SK-N-SH (cell line): ENCODE measurements around the gene C2CD3. TPM values are rescaled to one million over a fixed set of nuclear protein-coding genes. Genes with fewer than 3 reads are reported as not detected.

Experiments used
- CTCF ChIA-PET: fragments of 300-600, 350-600 bp; formaldehyde crosslinking; extraction: SDS; loops from one replicate; lab custom pipeline; 2021; lab: Yijun Ruan, JAX
- POLR2A ChIA-PET: fragments of 350-600 bp; sonication (Branson Sonifier 250); formaldehyde crosslinking; extraction: SDS; loops from one replicate; lab custom pipeline; 2020; ENCODE audit warnings: antibody characterized with exemption, inconsistent platforms; lab: Yijun Ruan, JAX
- DNase-seq: peaks from one replicate; pipeline ENCODE4 v3.0.0; 2012
- H2AFZ ChIP-seq: fragments of 200-600 bp; sonication (generic); 2 replicates; pipeline ENCODE4 v1.8.1; 2016; ENCODE audit warnings: antibody characterized with exemption, mild to moderate bottlenecking, low read depth
- H3F3A ChIP-seq: fragments of 200-600 bp; sonication (generic); replicated peaks from 2 replicates; pipeline ENCODE3; 2016; ENCODE audit warnings: antibody characterized with exemption, mild to moderate bottlenecking; ENCODE audit not compliant: insufficient read depth
- H3K27ac ChIP-seq, 2 experiments: fragments of 200-500 bp in 1 of 2; fragments of 200-600 bp in 1 of 2; sonication (Bioruptor generic) in 1 of 2; sonication (generic), shearing (Covaris generic) in 1 of 2; 2 replicates each; pipeline versions ENCODE4 v1.5.1 to v1.6.1; 2014 to 2016; ENCODE audit warnings: low read depth in 2 of 2, inconsistent platforms in 1 of 2, low read length in 1 of 2, mild to moderate bottlenecking in 1 of 2, mixed read lengths in 1 of 2
- H3K27me3 ChIP-seq: fragments of 200-600 bp; sonication (generic), shearing (Covaris generic); 2 replicates; pipeline ENCODE4 v1.6.1; 2016; ENCODE audit warnings: mixed run types; ENCODE audit not compliant: insufficient read depth
- H3K36me3 ChIP-seq, 2 experiments: fragments of 200-500 bp in 1 of 2; fragments of 200-600 bp in 1 of 2; sonication (Bioruptor generic) in 1 of 2; sonication (generic) in 1 of 2; replicated peaks in 1 of 2; 2 replicates each; pipeline versions ENCODE3 to v1.5.1; 2014 to 2016; ENCODE audit warnings: low read length in 1 of 2, mild to moderate bottlenecking in 1 of 2; ENCODE audit not compliant: insufficient read depth in 2 of 2, control insufficient read depth in 1 of 2
- H3K4me1 ChIP-seq, 2 experiments: fragments of 200-500 bp in 1 of 2; fragments of 200-600 bp in 1 of 2; sonication (Bioruptor generic) in 1 of 2; sonication (generic), shearing (Covaris generic) in 1 of 2; 2 replicates each; pipeline versions ENCODE4 v1.5.1 to v1.6.1; 2014 to 2016; ENCODE audit warnings: low read depth in 1 of 2, low read length in 1 of 2, mixed run types in 1 of 2; ENCODE audit not compliant: insufficient read depth in 2 of 2, control insufficient read depth in 1 of 2
- H3K4me2 ChIP-seq: fragments of 200-600 bp; sonication (generic), shearing (Covaris generic); 2 replicates; pipeline ENCODE4 v1.6.1; 2017; ENCODE audit warnings: mixed run types
- H3K4me3 ChIP-seq, 2 experiments: fragments of 200-500 bp in 1 of 2; fragments of 200-600 bp in 1 of 2; sonication (Bioruptor generic) in 1 of 2; sonication (generic), shearing (Covaris generic) in 1 of 2; 2 replicates each; pipeline versions ENCODE4 v1.5.1 to v1.8.1; 2014 to 2016; ENCODE audit warnings: low read depth in 2 of 2, inconsistent platforms in 1 of 2, low read length in 1 of 2, mild to moderate bottlenecking in 1 of 2, mixed read lengths in 1 of 2, moderate library complexity in 1 of 2
- H3K79me2 ChIP-seq: fragments of 200-600 bp; sonication (generic); 2 replicates; pipeline ENCODE4 v1.8.1; 2017; ENCODE audit warnings: mild to moderate bottlenecking; ENCODE audit not compliant: insufficient read depth
- H3K9ac ChIP-seq: fragments of 200-600 bp; sonication (generic); 2 replicates; pipeline ENCODE4 v1.6.1; 2017; ENCODE audit warnings: mixed run types
- H3K9me2 ChIP-seq: fragments of 200-600 bp; sonication (generic); 2 replicates; pipeline ENCODE4 v1.6.1; 2017; ENCODE audit warnings: mixed run types
- H3K9me3 ChIP-seq: fragments of 200-600 bp; sonication (generic); 2 replicates; pipeline ENCODE4 v1.6.1; 2017; ENCODE audit warnings: mixed run types, mild to moderate bottlenecking, moderate library complexity
- H4K20me1 ChIP-seq: fragments of 200-600 bp; sonication (generic); 2 replicates; pipeline ENCODE4 v1.6.1; 2017; ENCODE audit warnings: mild to moderate bottlenecking, mixed run types; ENCODE audit not compliant: insufficient read depth
- ELF1 ChIP-seq: IDR thresholded peaks from 2 replicates; pipeline ENCODE4 v1.4.0; 2012
- EP300 ChIP-seq, 2 experiments: IDR thresholded peaks; 2 replicates each; pipeline versions ENCODE4 v1.4.0 to v1.6.1; 2012; ENCODE audit warnings: borderline replicate concordance in 1 of 2, low read depth in 1 of 2, low read length in 1 of 2
- FOXJ3 ChIP-seq: sonication (generic); formaldehyde crosslinking; IDR thresholded peaks from 2 replicates; pipeline ENCODE4 v1.5.1; 2020; ENCODE audit warnings: mild to moderate bottlenecking, missing genetic modification reagents
- FOXM1 ChIP-seq: IDR thresholded peaks from 2 replicates; pipeline ENCODE4 v1.4.0; 2012; ENCODE audit warnings: low read depth, mild to moderate bottlenecking
- JUND ChIP-seq: IDR thresholded peaks from 2 replicates; pipeline ENCODE4 v1.4.0; 2012
- MXI1 ChIP-seq: IDR thresholded peaks from 2 replicates; pipeline ENCODE4 v1.6.1; 2012; ENCODE audit warnings: mild to moderate bottlenecking, low read depth, low read length, improper control_type of control experiment
- NRF1 ChIP-seq: IDR thresholded peaks from 2 replicates; pipeline ENCODE4 v1.6.1; 2012; ENCODE audit warnings: low read depth, mild to moderate bottlenecking, low read length
- POLR2AphosphoS5 ChIP-seq: IDR thresholded peaks from 2 replicates; pipeline ENCODE4 v1.6.1; 2012; ENCODE audit warnings: low read depth, low read length
- RAD21 ChIP-seq: IDR thresholded peaks from 2 replicates; pipeline ENCODE4 v1.6.1; 2012; ENCODE audit warnings: mild to moderate bottlenecking, low read length
- RCOR1 ChIP-seq: fragments of 150-350 bp; IDR thresholded peaks from 2 replicates; pipeline ENCODE4 v1.6.1; 2017; ENCODE audit warnings: antibody characterized with exemption, low read length
- RFX5 ChIP-seq: IDR thresholded peaks from 2 replicates; pipeline ENCODE4 v1.6.1; 2012; ENCODE audit warnings: mild to moderate bottlenecking, improper control_type of control experiment, low read length
- RXRA ChIP-seq: IDR thresholded peaks from 2 replicates; pipeline ENCODE4 v1.4.0; 2012; ENCODE audit warnings: low read depth, mild to moderate bottlenecking, borderline replicate concordance
- SIN3A ChIP-seq: IDR thresholded peaks from 2 replicates; pipeline ENCODE4 v1.6.1; 2012; ENCODE audit warnings: low read depth, mild to moderate bottlenecking, low read length, moderate library complexity, borderline replicate concordance
- SMC3 ChIP-seq: IDR thresholded peaks from 2 replicates; pipeline ENCODE4 v1.6.1; 2012; ENCODE audit warnings: low read depth, low read length, improper control_type of control experiment
- TEAD4 ChIP-seq: IDR thresholded peaks from 2 replicates; pipeline ENCODE4 v1.4.0; 2012; ENCODE audit warnings: mild to moderate bottlenecking, borderline replicate concordance; ENCODE audit not compliant: insufficient read depth
- YY1 ChIP-seq: IDR thresholded peaks from 2 replicates; pipeline ENCODE4 v1.4.0; 2012; ENCODE audit warnings: low read depth, mild to moderate bottlenecking
- WGBS: methylation state at CpG from one replicate; pipeline ENCODE4 v1.1.6; 2017; ENCODE audit warnings: low lambda C conversion rate; 5-methylcytosine and 5-hydroxymethylcytosine counted together
- polyA plus RNA-seq, 3 experiments: library from polyadenylated mRNA; depleted of rRNA; stranded (reverse); fragments of >200 nt; gene quantifications; 2 replicates each; pipeline ENCODE4 v1.2.3, GENCODE V29; 2012
- TF ChIP-seq, protein P1 (sequence below): fragments of 150-350 bp; IDR thresholded peaks from 2 replicates; pipeline ENCODE4 v1.6.1; 2016; ENCODE audit warnings: mild to moderate bottlenecking, low read depth, low read length
- TF ChIP-seq, protein P2 (sequence below): IDR thresholded peaks from 2 replicates; pipeline ENCODE4 v1.4.0; 2012; ENCODE audit warnings: low read depth
- TF ChIP-seq, protein P3 (sequence below): fragments of 150-350 bp; IDR thresholded peaks from 2 replicates; pipeline ENCODE4 v1.6.1; 2017; ENCODE audit warnings: antibody characterized with exemption, low read length, low read depth, borderline replicate concordance

C2CD3 gene
- polyA plus RNA-seq, 1 of the 3 experiments (the other 2 are of a cell fraction): 7.0 TPM

DNA sequence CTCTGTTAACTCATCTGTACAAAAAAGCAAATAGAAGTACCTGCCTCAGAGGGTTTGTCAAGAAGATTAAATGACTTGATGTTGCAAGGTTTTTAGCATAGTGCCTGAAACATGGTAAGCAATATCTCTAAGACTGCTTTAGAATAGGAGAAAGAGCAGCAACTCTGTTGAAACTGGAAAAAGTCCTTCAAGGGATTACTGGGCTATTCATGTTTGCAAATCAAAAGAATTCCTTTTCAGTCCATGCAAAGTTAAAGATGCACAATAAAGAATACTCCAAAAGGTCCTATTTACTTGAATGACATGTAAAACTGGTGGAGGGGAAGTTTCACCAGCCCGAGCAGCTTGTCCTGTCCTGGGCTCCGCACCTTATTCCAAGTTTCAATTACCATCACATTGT lies 70.6 kb downstream of the C2CD3 start:
- no peak for DNase-seq
- H3K4me3 ChIP-seq: no peak overlapping the region
- H3K9me3 ChIP-seq: no peaks in the 10 kb centered on the region
- H3K4me2 ChIP-seq: no peak overlapping the region
- TF ChIP-seq RFX5 (no peak), POLR2AphosphoS5 (no peak), SIN3A (no peak), SMC3 (no peak), MXI1 (no peak), ELF1 (no peak), RXRA (no peak), NRF1 (no peak), EP300 (IDR thresholded peaks at IDR 0.05; ENCODE audit: borderline replicate concordance in 1 of 2, low read depth in 1 of 2, low read length in 1 of 2) (no peak), JUND (no peak), RCOR1 (no peak), FOXJ3 (CRISPR knock-in tag) (no peak), FOXM1 (no peak), TEAD4 (no peak), YY1 (no peak), RAD21 (no peak)
- TF ChIP-seq, protein P1, sequence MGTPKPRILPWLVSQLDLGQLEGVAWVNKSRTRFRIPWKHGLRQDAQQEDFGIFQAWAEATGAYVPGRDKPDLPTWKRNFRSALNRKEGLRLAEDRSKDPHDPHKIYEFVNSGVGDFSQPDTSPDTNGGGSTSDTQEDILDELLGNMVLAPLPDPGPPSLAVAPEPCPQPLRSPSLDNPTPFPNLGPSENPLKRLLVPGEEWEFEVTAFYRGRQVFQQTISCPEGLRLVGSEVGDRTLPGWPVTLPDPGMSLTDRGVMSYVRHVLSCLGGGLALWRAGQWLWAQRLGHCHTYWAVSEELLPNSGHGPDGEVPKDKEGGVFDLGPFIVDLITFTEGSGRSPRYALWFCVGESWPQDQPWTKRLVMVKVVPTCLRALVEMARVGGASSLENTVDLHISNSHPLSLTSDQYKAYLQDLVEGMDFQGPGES: no peak
- TF ChIP-seq, protein P2, sequence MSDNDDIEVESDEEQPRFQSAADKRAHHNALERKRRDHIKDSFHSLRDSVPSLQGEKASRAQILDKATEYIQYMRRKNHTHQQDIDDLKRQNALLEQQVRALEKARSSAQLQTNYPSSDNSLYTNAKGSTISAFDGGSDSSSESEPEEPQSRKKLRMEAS: no peak
- TF ChIP-seq, protein P3, sequence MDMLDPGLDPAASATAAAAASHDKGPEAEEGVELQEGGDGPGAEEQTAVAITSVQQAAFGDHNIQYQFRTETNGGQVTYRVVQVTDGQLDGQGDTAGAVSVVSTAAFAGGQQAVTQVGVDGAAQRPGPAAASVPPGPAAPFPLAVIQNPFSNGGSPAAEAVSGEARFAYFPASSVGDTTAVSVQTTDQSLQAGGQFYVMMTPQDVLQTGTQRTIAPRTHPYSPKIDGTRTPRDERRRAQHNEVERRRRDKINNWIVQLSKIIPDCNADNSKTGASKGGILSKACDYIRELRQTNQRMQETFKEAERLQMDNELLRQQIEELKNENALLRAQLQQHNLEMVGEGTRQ: no peak
- H2AFZ ChIP-seq: no peak overlapping the region
- no peaks in the 10 kb centered on the region for H4K20me1 ChIP-seq
- no peaks in the 10 kb centered on the region for H3K4me1 ChIP-seq
- H3F3A ChIP-seq: peaks cover 3% of the 10 kb centered on the region
- no peak overlapping the region for H3K9ac ChIP-seq
- H3K79me2 ChIP-seq: no peaks in the 10 kb centered on the region
- H3K9me2 ChIP-seq: no peaks in the 10 kb centered on the region
- no peaks in the 10 kb centered on the region for H3K27me3 ChIP-seq
- WGBS: 82% methylated on average over 2 of the region's 2 CpGs
- ChIA-PET POLR2A (no interaction called here), CTCF (no interaction called here)
- H3K36me3 ChIP-seq: peaks cover 41 to 88% of the 10 kb centered on the region in 2 experiments
- H3K27ac ChIP-seq: no peak overlapping the region
